ENCODE data around the gene LTBR. TPM values are rescaled to one million over a fixed set of nuclear protein-coding genes. Genes with fewer than 3 reads are reported as not detected.

LTBR gene
- total RNA-seq, 1 experiment from 2014 or later, result 4.8 TPM

- peaks cover 13 to 45% (median 42%) of the 10 kb centered on the region in 3 experiments; a peak in 6 of 7 replicates for H3K36me3 Mint-ChIP-seq (ENCODE audit: insufficient read depth in 1 of 3, low read depth in 3 of 3)
- no peak overlapping the region for H3K56ac ChIP-seq (ENCODE audit: insufficient read length, low read depth, low read length)
- no peak overlapping the region for H3K27ac ChIP-seq (ENCODE audit: insufficient read length, low read depth, low read length)
- H3K14ac ChIP-seq (ENCODE audit: insufficient read depth, low read length), result no peak overlapping the region
- no peak overlapping the region for H2BK120ac ChIP-seq (ENCODE audit: low read depth, low read length, poor library complexity, severe bottlenecking)
- no peaks in the 10 kb centered on the region for H3K79me1 ChIP-seq (ENCODE audit: insufficient read depth, low read depth, low read length, poor library complexity, severe bottlenecking)
- no peak overlapping the region for H4K8ac ChIP-seq (replicated peaks; ENCODE audit: insufficient read length, low read depth, low read length)
- no peaks in the 10 kb centered on the region for H3K27me3 Mint-ChIP-seq (ENCODE audit: low read depth)
- H3K23me2 ChIP-seq (ENCODE audit: insufficient read length, low read depth, low read length, poor library complexity, severe bottlenecking), result no peaks in the 10 kb centered on the region
- H3K4me2 ChIP-seq (ENCODE audit: insufficient read depth, insufficient read length, low read length), result no peak overlapping the region
- H4K20me1 ChIP-seq (ENCODE audit: control insufficient read depth, insufficient read depth, insufficient read length), result no peaks in the 10 kb centered on the region
- no peak for DNase-seq
- H3K27me3 ChIP-seq (ENCODE audit: insufficient read depth, low read length), result no peaks in the 10 kb centered on the region
- H3K9ac ChIP-seq (ENCODE audit: extremely low read depth, insufficient read length, low read length), result no peak overlapping the region
- no peak overlapping the region for H3K4me3 Mint-ChIP-seq
- no peak overlapping the region for H2BK12ac ChIP-seq (ENCODE audit: insufficient read length, low read depth, low read length)
- no peak for TF ChIP-seq CTCF (conservative IDR thresholded peaks at IDR 0.05)
- H3K9me3 ChIP-seq (ENCODE audit: control insufficient read depth, low read depth, low read length), result no peaks in the 10 kb centered on the region
- no peak overlapping the region for H2BK5ac ChIP-seq (ENCODE audit: insufficient read length, low read length)
- H3T11ph ChIP-seq (ENCODE audit: low read length), result no peak overlapping the region
- no peaks in the 10 kb centered on the region for H3K9me3 Mint-ChIP-seq
- no peak overlapping the region for H4K91ac ChIP-seq (ENCODE audit: insufficient read length, low read depth, low read length)
- H2AK5ac ChIP-seq (ENCODE audit: insufficient read length, low read length), result no peak overlapping the region
- no peak overlapping the region for H4K5ac ChIP-seq (ENCODE audit: insufficient read length, low read depth, low read length)
- no peak overlapping the region for H2AFZ ChIP-seq (ENCODE audit: low read length)
- no peaks in the 10 kb centered on the region; the same call in 1 of the 2 replicates for H3K4me1 ChIP-seq (ENCODE audit: insufficient read depth, low read length)
- H3K79me2 ChIP-seq (ENCODE audit: insufficient read depth, low read length), result no peaks in the 10 kb centered on the region
- no peak overlapping the region for H2BK20ac ChIP-seq (ENCODE audit: low read depth, low read length, poor library complexity, severe bottlenecking)
- no peak overlapping the region for H3K27ac Mint-ChIP-seq
- H3K18ac ChIP-seq (ENCODE audit: insufficient read length, low read depth, low read length), result no peak overlapping the region
- WGBS (ENCODE audit: extremely low coverage, insufficient read length, low lambda C conversion rate), result no CpG with 5 or more reads among the region's 19 CpGs
- H3K4ac ChIP-seq (ENCODE audit: low read depth, low read length), result no peak overlapping the region
- H3K4me1 Mint-ChIP-seq, result peaks cover 15 to 18% of the 10 kb centered on the region in 2 experiments
- H2BK15ac ChIP-seq (ENCODE audit: low read depth, low read length), result no peak overlapping the region
- no peak overlapping the region for H3K23ac ChIP-seq (ENCODE audit: insufficient read length, low read depth, low read length)
Observed at GRCh38 chr12:6347367-6348338, 36.3 kb upstream of the LTBR start.

Measured in H9 (cell line).